ENCODE measurements around the gene IRF2BP2.
A peak's percentile ranks its signal among the peaks of the same experiment; 100 is the strongest.

Gene IRF2BP2

GRCh38 chr1:234613128-234613875 is 3.3 kb upstream of the IRF2BP2 start:
- no peak for DNase-seq (ENCODE audit: low spot score)

GRCh38 chr1:234612352-234613127 is 2.6 kb upstream of the IRF2BP2 start:
- peak; percentile 95 for DNase-seq (ENCODE audit: low spot score)

- no peak for DNase-seq (ENCODE audit: low spot score)
Measured at GRCh38 chr1:234611847-234612351, 1.9 kb upstream of the IRF2BP2 start.

DNA sequence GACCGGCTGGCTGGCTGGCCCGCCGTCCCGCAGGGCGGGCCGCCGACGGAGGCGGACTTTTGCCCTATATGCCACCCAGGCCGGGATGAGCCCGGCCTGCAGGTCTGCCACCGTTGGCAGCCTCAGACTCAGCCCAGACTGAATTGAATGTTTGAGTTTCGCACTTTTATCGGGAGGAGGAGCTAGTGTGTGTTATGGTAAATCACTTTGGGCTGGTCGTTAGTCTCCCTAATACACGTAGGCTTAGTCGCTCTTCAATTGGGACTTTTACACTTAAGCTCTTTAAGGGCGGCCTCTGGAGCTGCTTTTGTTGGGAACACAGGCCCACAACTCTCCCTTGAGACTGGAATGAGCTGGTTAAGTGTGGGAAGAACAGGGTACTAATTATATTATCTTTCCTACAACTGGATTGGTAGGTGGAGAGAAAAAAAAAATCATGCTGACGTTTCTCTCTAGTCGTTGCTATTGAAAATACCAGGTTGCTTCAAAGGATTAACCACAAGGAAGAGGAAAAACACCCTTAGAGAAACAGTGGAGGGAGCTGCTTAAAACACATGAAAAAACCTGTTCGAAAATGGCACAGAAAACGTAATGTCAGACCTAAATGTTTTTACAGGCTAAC is 1.4 kb upstream of the IRF2BP2 start:
- DNase-seq (ENCODE audit: low spot score): peak; percentile 95

GRCh38 chr1:234610666-234611224 is 767 bp upstream of the IRF2BP2 start:
- peak; percentile 95 for DNase-seq (ENCODE audit: low spot score)

DNA sequence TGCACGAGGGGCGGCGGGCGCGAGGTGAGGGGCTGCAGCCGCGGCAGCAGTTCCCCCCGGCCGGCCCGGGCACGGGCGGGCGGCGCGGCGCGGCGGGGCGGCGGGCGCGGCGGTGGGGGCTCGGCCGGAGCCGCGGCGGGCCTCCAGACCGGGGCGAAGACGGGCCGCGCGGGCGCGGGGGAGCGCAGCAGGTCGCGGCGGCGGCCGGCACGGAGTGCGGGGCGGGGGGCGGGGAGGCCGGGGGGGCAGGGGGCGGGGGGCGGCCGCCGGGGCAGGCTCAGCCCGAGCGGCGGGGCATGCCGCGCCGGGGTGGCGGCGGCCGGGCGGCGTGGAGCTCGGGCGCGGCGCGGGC is 311 bp downstream of the IRF2BP2 start:
- DNase-seq (ENCODE audit: low spot score): no peak

DNA sequence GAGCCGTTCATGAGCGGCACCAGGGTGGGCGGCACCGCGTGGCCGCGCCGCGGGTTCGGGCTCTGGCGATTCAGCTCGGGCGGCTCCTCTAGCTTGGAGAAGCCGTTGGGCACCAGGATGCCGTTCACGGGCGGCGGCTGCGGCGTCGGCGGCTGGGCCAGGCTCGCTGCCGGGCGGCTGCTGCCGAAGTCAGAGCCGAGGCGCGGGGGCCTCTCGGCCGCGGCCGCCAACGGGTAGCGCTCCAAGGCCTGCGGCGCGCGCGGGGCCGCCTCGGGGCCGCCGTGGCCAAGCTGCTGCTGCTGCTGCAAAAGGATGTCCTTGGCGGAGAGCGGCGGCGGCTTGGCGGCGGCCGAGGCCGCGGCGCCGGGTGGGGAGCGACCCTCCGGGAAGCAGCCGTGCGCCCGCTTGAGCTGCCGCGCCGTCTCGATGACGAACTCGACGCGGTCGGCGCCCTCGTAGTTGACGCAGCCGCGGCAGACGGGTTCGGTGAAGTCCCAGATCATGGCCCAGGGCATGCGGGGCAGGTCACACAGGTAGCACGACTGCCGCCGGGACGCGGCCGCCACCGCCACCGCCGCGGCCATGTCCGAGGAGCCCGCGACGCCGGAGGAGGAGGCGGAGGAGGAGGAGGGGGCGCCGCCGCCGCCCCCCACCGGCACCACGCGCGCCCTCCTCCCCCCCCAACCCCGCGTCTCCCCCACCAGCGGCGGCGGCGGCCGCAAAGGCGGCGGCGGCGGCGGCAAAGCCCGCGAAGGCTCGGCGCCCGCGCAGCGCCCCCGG is 877 bp downstream of the IRF2BP2 start:
- peak; percentile 72 for DNase-seq (ENCODE audit: low spot score)

GRCh38 chr1:234608025-234608910 is 1.7 kb downstream of the IRF2BP2 start:
- peak; percentile 96 for DNase-seq (ENCODE audit: low spot score)

DNA sequence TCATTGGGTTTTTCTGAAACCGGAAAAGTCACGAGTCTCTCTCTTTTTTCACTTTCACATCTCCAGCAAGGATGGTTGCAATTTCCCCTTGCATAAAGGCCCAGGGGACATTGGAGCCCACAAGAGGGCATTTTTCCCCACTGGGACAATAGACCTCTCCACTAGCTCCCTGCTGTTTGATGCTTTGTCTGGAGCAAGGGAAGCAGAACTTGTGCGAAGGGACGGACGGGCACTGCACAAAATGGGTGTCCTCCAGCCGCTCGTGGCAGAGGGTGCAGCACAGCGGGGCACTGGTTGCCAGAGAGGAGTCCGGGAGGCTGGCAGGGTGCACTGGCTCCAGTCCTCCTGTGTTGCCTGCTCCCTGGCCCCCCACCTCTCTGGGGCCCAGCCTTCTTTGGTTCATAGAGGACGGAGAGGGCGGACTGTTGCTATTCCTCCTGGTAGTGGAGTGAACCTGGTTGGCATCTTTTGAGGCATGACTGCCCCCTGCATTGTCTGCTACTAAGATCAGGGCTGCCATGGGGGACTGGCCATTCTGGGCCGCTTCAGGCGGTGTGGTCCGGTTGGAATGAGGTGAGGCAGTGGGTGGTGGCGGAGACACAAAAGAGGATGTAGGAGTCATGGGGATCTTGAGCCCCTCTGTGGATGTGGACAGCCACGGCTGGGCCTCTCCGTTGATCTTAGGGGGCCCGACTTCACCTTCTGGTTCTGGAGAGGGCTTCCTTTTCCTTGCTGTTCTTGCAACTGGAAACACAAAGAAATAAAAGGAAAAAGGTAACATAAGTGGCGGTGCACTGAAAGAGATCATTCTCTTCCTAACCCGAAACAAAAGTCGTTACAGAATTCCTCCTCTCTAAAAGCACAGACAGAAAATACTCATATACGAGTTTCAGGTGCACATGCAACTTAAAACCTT is 2.6 kb downstream of the IRF2BP2 start:
- DNase-seq (ENCODE audit: low spot score): peak; percentile 77

DNA sequence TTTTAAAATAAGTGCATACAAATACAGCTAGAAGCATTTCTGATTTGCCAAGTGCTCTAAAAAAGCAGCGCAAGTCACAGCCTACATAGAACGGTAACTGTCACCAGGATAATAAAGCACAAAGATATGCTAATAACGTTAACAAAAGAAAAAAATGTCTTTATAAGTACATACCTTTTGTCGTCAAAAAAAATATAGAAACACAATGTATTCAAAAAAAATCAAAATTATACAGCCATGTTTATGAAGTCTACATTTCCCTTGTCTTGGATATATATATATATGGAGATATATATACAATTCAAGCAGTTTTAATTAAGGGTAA is 3.2 kb downstream of the IRF2BP2 start:
- DNase-seq (ENCODE audit: low spot score): no peak

DNA sequence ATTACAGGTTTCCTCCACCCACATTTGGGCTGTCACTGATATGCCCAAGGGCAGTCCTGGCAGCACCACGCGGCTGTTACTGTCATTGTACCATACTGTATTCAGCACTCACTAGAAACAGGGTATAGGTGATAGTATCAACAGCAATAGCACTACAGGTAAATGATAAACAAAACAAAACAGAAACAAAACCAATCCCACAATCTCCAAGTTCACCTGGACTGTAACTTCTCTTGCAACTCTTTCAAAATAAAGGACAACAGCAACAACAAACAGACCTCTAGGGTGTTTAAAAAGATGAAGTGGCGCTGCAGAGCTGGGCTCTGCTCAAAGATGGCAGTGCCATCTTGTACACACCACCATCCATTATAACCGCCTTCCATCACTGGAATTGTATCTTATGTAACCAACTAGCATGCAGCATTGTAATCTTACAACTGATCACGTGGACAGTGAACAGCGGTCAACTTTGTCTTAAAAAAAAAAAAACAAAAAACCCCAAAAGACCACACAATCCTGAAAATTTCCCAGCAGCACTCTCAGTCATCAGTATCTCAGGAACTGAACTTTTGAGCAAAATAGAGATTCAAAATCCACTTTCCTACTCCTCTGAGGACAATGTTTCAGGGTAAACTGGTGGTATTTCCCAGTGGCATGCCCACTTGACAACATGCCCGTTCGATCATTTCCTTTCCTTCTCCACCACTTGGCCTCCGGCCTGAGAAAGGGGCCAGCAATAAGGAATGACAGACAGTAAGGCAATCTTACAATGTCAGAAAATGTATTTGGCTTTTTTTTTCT is 3.8 kb downstream of the IRF2BP2 start:
- DNase-seq (ENCODE audit: low spot score): peak; percentile 90

- DNase-seq (ENCODE audit: low spot score): no peak
Measured at GRCh38 chr1:234605399-234605982, 4.5 kb downstream of the IRF2BP2 start.

DNA sequence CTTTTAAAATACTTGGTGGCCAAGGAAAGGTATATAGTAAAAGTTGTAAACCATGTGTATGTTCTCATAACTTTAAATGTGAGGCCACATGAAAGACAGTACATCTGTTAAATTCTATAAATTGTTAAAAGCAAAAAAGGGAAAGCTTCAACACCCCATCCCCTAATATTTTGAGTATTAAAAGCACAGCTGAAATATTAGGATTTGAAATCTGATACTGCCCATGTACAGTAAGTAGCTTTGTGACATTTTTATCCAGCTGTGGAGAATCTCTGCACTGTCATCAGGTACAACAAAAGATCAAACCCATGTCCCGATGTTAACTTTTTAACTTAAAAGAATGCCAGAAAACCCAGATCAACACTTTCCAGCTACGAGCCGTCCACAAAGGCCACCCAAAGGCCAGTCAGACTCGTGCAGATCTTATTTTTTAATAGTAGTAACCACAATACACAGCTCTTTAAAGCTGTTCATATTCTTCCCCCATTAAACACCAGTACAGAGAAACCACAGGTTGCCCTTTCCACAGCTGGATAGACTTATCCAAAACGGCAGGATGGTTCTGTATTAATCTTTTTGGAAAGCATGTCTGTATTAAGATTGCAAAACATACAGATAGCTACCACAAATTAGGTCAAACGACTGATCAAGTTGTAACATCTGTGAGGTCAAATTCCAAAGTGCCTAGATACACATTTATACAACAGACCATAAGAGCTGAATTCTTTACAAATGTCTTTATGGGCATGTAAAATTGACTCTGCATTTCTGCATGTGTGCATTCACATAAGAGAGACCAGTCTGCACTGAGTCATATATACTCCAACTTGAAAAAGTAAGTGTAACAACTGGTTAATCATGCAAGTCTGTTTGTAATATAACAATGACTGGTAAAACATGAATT is 5.2 kb downstream of the IRF2BP2 start:
- peak; percentile 83 for DNase-seq (ENCODE audit: low spot score)

GRCh38 chr1:234603221-234604204 is 6.5 kb downstream of the IRF2BP2 start:
- peak; percentile 80 for DNase-seq (ENCODE audit: low spot score)

- peak; percentile 79 for DNase-seq (ENCODE audit: low spot score)
Measured at GRCh38 chr1:234602334-234603220, 7.4 kb downstream of the IRF2BP2 start.

All from hematopoietic multipotent progenitor cell treated with erythropoietin and hydrocortisone succinate and interleukin-3 and kit ligand, for 17 days (in vitro differentiated cells).